GM12872 (cell line): Measurements from ENCODE around the gene ANKRD13A.

ENCODE experiments used
- CTCF ChIP-seq: IDR thresholded peaks from 3 replicates; pipeline ENCODE4 v1.5.1; 2011; ENCODE audit warnings: low read depth, mild to moderate bottlenecking, low read length, moderate library complexity; ENCODE audit not compliant: insufficient read depth

Gene ANKRD13A

GRCh38 chr12:109998904-109999648 is at the start of gene ANKRD13A:
TSS of gene ANKRD13A (plus strand) at chr12:109999430. CDS start at chr12:109999689, 259 bp downstream.
- no peak for TF ChIP-seq CTCF

GRCh38 chr12:109950625-109951024 is 48.6 kb upstream of the ANKRD13A start:
- no peak for TF ChIP-seq CTCF

GRCh38 chr12:109951136-109951535 is 48.1 kb upstream of the ANKRD13A start:
- TF ChIP-seq CTCF: no peak

GRCh38 chr12:109951751-109952150 is 47.5 kb upstream of the ANKRD13A start:
- no peak for TF ChIP-seq CTCF

GRCh38 chr12:109952160-109952858 is 46.9 kb upstream of the ANKRD13A start:
- no peak for TF ChIP-seq CTCF

- TF ChIP-seq CTCF: no peak
These were observed 46.4 kb upstream of the ANKRD13A start for GRCh38 chr12:109952873-109953272.

GRCh38 chr12:109953656-109954055 is 45.6 kb upstream of the ANKRD13A start:
- TF ChIP-seq CTCF: no peak
